Esophagus squamous epithelium (tissue), 5 donors: Measurements from ENCODE around the gene MAGI1. TPM values are rescaled to one million over a fixed set of nuclear protein-coding genes. Genes with fewer than 3 reads are reported as not detected.

Source experiments
- DNase-seq: peaks from one replicate; lab custom pipeline; 2025; lab: John Stamatoyannopoulos, UW
- H3K27ac ChIP-seq, 4 donors: fragments of 200-600 bp; sonication (generic); one replicate each; pipeline ENCODE4 v1.5.1; 2016 to 2019; ENCODE audit warnings: mild to moderate bottlenecking in 1 of 4
- H3K27me3 ChIP-seq, 4 donors: fragments of 200-600 bp; sonication (generic); 1 replicate in 3 of 4; 2 replicates in 1 of 4; pipeline versions ENCODE4 v1.5.1 to v1.6.0; 2017 to 2021; ENCODE audit warnings: antibody characterized with exemption in 1 of 4
- H3K36me3 ChIP-seq, 3 donors: fragments of 200-600 bp; sonication (generic); one replicate each; pipeline ENCODE4 v1.5.1; 2016 to 2019
- H3K4me1 ChIP-seq, 3 donors: fragments of 200-600 bp; sonication (generic); one replicate each; pipeline ENCODE4 v1.5.1; 2017 to 2019
- H3K4me3 ChIP-seq, 4 donors: fragments of 200-600 bp; sonication (generic); 1 replicate in 3 of 4; 2 replicates in 1 of 4; pipeline ENCODE4 v1.5.1; 2016 to 2019; ENCODE audit warnings: mild to moderate bottlenecking in 2 of 4, moderate library complexity in 1 of 4
- H3K9me3 ChIP-seq, 3 donors: fragments of 200-600 bp; sonication (generic); one replicate each; pipeline ENCODE4 v1.5.1; 2016 to 2019
- POLR2A ChIP-seq, 4 donors: fragments of 450-650 bp; IDR thresholded peaks; one replicate each; pipeline ENCODE4 v1.6.1; 2017; ENCODE audit warnings: antibody characterized with exemption in 4 of 4, mild to moderate bottlenecking in 4 of 4, moderate library complexity in 3 of 4
- WGBS, 2 donors: methylation state at CpG; one replicate each; pipeline ENCODE4 v1.1.5; 2018; 5-methylcytosine and 5-hydroxymethylcytosine counted together
- intact Hi-C: fragments of 100-400 bp; cut with DNase I; formaldehyde crosslinking; loops from one replicate; pipeline ENCODE4 v1.15.0; 2022
- total RNA-seq, 4 donors: library from RNA; depleted of rRNA; stranded (reverse); fragments of >200 nt; gene quantifications; one replicate each; pipeline ENCODE4 v1.1.0, GENCODE V29; 2016
- TF ChIP-seq, protein P1 (sequence below), 6 experiments: fragments of 450-650 bp in 4 of 6; fragments of 200-600 bp in 2 of 6; sonication (generic) in 2 of 6; IDR thresholded peaks; one replicate each; pipeline ENCODE4 v1.5.1; 2016 to 2019; ENCODE audit warnings: antibody characterized with exemption in 6 of 6, mild to moderate bottlenecking in 4 of 6, moderate library complexity in 4 of 6
- donor health status: DM: yes; HTN: yes; CAD: no.

MAGI1 gene
- total RNA-seq, 4 donors from 2014 or later = 12.0 to 28.2 (median 21.1) TPM

DNA sequence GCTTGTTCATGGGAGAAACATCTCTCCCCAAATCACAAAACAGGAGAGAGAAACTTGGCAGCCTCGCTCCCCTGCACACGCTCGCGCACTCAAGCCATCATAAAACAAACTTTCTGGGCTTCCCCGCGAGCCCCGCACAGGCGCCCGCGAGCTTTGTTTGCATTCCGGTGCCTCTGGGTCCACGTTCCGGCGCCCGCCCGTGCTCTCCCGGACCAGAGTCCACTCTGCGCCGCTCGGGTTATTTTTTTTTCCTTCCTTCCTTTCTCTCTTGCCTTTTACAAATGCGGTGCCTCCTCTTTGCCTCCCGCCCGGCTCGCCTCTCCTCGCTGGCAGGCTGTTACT is 363 bp downstream of the MAGI1 start:
- H3K27ac ChIP-seq = peak overlapping the region; percentile 90 to 95 (median 92)
- intact Hi-C loops = no loop called here
- no peaks in the 10 kb centered on the region for H3K36me3 ChIP-seq
- 0% methylated on average over 21 to 24 of the region's 25 CpGs for WGBS, 2 donors
- H3K27me3 ChIP-seq = peaks cover 0 to 29% (median 0%) of the 10 kb centered on the region in 4 donors
- peak overlapping the region; percentile 70 to 95 (median 79) for H3K4me3 ChIP-seq
- TF ChIP-seq, protein P1, sequence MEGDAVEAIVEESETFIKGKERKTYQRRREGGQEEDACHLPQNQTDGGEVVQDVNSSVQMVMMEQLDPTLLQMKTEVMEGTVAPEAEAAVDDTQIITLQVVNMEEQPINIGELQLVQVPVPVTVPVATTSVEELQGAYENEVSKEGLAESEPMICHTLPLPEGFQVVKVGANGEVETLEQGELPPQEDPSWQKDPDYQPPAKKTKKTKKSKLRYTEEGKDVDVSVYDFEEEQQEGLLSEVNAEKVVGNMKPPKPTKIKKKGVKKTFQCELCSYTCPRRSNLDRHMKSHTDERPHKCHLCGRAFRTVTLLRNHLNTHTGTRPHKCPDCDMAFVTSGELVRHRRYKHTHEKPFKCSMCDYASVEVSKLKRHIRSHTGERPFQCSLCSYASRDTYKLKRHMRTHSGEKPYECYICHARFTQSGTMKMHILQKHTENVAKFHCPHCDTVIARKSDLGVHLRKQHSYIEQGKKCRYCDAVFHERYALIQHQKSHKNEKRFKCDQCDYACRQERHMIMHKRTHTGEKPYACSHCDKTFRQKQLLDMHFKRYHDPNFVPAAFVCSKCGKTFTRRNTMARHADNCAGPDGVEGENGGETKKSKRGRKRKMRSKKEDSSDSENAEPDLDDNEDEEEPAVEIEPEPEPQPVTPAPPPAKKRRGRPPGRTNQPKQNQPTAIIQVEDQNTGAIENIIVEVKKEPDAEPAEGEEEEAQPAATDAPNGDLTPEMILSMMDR (IDR thresholded peaks at IDR 0.05) = no peak
- TF ChIP-seq POLR2A (IDR thresholded peaks at IDR 0.05) = no peak
- DNase-seq = no peak
- no peaks in the 10 kb centered on the region for H3K9me3 ChIP-seq
- peaks cover 8 to 41% (median 13%) of the 10 kb centered on the region in 3 donors for H3K4me1 ChIP-seq

DNA sequence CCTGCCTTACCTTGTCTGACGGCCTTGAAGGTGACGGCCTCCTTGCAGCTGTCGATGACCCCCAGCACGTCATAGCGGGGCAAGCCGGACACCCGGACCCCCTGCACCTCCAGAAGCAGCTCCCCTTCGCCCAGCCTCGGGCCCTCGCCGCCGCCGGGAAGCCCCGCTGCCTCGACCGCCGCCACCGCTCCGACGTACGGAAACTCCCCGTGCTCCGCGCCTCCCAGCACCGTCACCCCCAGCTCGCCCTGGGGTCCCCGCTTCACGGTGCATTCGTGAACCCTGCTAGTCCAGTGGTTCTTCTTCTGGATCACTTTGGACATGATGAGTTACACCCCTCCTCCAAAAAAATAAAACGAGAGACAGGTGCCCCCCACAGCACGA is 740 bp downstream of the MAGI1 start:
- intact Hi-C loops = no loop called here
- Histone ChIP-seq H3K27ac (peak overlapping the region; percentile 90 to 95 (median 92)), H3K36me3 (no peaks in the 10 kb centered on the region), H3K4me3 (peak overlapping the region; percentile 70 to 95 (median 79)), H3K4me1 (peaks cover 8 to 41% (median 13%) of the 10 kb centered on the region in 3 donors), H3K9me3 (no peaks in the 10 kb centered on the region), H3K27me3 (peaks cover 0 to 29% (median 0%) of the 10 kb centered on the region in 4 donors)
- DNase-seq = no peak
- TF ChIP-seq, protein P1 (IDR thresholded peaks at IDR 0.05) = no peak
- no peak for TF ChIP-seq POLR2A (IDR thresholded peaks at IDR 0.05)
- WGBS, 2 donors = 3% methylated on average over 16 of the region's 31 CpGs; no CpG with 5 or more reads in 1 of the 2 donors

DNA sequence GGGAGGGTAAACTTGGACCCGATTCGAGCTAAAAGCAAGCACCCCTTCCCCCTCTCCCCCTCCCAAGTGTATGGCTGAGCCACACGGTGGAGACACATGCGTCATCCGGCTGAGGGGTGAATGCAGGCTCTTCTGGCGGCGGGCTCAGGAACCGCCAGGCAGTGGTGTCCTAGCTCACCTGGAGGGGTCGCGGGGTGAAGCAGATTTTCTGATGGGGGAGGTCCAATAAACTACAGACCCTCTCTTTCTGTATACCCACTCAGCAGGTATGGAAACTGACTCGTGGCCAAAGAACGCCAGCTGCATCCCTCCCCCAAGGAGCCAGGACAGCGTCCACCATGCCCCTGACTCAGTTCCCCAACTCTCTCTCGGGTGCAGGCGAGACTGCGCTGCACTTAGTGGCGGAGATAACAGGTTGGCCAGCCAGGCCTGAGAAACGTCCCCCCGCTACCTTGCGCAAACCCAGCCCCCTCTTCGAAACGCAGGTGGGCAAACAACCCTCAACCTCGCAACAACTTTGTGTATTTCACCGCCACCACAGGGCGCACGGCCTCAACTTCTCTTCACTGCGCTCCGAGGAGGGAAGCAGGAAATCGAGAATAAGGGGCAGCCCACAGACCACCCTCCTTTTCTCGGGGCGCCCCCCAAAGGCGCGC is 1.3 kb downstream of the MAGI1 start:
- no peak for DNase-seq
- H3K36me3 ChIP-seq = no peaks in the 10 kb centered on the region
- intact Hi-C loops = no loop called here

DNA sequence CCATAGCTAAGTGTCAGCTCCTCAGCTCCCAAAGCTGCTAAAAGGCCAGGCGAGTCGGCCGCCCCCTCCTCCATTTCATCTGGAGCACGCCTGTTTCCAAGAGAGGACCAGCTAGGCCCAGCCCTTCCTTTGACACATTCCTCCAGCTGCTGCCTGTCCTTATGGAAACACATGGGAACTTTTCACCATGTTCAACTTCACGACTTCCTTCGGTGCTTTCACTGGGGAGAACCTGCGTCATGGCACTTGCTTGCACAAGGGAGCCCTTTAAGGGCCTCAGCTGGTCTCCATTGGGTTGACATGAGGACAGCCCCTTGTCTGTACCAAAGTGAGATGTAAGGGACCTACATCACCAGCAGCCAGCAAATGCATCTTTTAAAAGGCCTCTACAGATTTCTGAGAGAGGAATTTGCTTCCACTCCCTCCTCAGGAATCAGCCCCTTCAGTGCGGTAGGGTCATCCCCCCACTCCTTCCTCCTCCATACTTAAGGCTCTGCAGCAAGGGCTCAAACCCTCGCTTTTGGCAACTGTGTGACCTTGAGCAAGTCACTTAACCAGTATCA is 2.1 kb downstream of the MAGI1 start:
- H3K4me3 ChIP-seq = peak overlapping the region; percentile 70 to 95 (median 79)
- H3K4me1 ChIP-seq = peaks cover 8 to 41% (median 13%) of the 10 kb centered on the region in 3 donors
- intact Hi-C loops = no loop called here
- peak overlapping the region in 3 of 4 donors; percentile 92 to 95 (median 93) for H3K27ac ChIP-seq
- no peak for TF ChIP-seq POLR2A (IDR thresholded peaks at IDR 0.05)
- TF ChIP-seq, protein P1 (IDR thresholded peaks at IDR 0.05) = no peak
- 66 to 68% methylated on average over 9 of the region's 9 CpGs for WGBS, 2 donors
- H3K9me3 ChIP-seq = no peaks in the 10 kb centered on the region
- H3K27me3 ChIP-seq = peaks cover 0 to 29% (median 0%) of the 10 kb centered on the region in 4 donors
- DNase-seq = no peak
- no peaks in the 10 kb centered on the region for H3K36me3 ChIP-seq

More for the DNA sequence above, 1.3 kb downstream of the MAGI1 start:
- WGBS, 2 donors = 4 to 6% methylated on average over 7 to 16 of the region's 33 CpGs
- Histone ChIP-seq H3K27ac (peak overlapping the region; percentile 90 to 95 (median 92)), H3K27me3 (peaks cover 0 to 29% (median 0%) of the 10 kb centered on the region in 4 donors), H3K4me3 (peak overlapping the region; percentile 70 to 95 (median 79)), H3K4me1 (peaks cover 8 to 41% (median 13%) of the 10 kb centered on the region in 3 donors), H3K9me3 (no peaks in the 10 kb centered on the region)
- TF ChIP-seq, protein P1 (IDR thresholded peaks at IDR 0.05) = peak in 3 of 6 experiments; percentile 25 to 40 (median 30)
- no peak for TF ChIP-seq POLR2A (IDR thresholded peaks at IDR 0.05)
